Pancreas (tissue), 10 donors: Measurements from ENCODE around the gene ILKAP. TPM values are rescaled to one million over a fixed set of nuclear protein-coding genes. Genes with fewer than 3 reads are reported as not detected.

Experiments
- ATAC-seq, 4 donors: fragments of 200-7000 bp; cut with Tn5 transposase; one replicate each; pipeline versions ENCODE4 v1.8.0 to v1.9.1; 2020; ENCODE audit warnings: mild to moderate bottlenecking in 4 of 4, moderate library complexity in 4 of 4
- DNase-seq, 6 donors: peaks; one replicate each; pipeline ENCODE4 v3.0.0-alpha.2; 2020
- FAIRE-seq: peaks from 2 replicates; lab custom pipeline; 2012; peaks lifted over from hg19 to GRCh38; lab: Jason Lieb, UNC
- H3K27ac ChIP-seq, 4 donors: fragments of 200-600 bp; sonication (generic); 1 replicate in 3 of 4; 2 replicates in 1 of 4; pipeline versions ENCODE4 v1.5.0 to v1.8.0; 2020
- H3K27me3 ChIP-seq, 4 donors: fragments of 200-600 bp; one replicate each; pipeline ENCODE4 v1.8.0; 2021
- H3K36me3 ChIP-seq, 3 donors: fragments of 200-600 bp; sonication (generic) in 1 of 3; one replicate each; pipeline versions ENCODE4 v1.5.0 to v1.8.0; 2020 to 2021
- H3K4me1 ChIP-seq, 3 donors: fragments of 200-600 bp; one replicate each; pipeline ENCODE4 v1.8.0; 2021
- H3K4me3 ChIP-seq, 4 donors: fragments of 200-600 bp; sonication (generic) in 2 of 4; one replicate each; pipeline versions ENCODE4 v1.5.0 to v1.8.0; 2020 to 2021
- H3K9me3 ChIP-seq, 4 donors: fragments of 200-600 bp; one replicate each; pipeline ENCODE4 v1.8.0; 2021
- WGBS, 2 donors: extraction: QIAGEN DNeasy Blood & Tissue Kit; methylation state at CpG; one replicate each; pipeline ENCODE4 v1.1.7; 2013; 5-methylcytosine and 5-hydroxymethylcytosine counted together
- intact Hi-C, 3 donors: fragments of 100-400 bp; cut with DNase I; formaldehyde crosslinking; loops; one replicate each; pipeline versions ENCODE4 v1.11.1 to v1.14.2; 2022
- polyA plus RNA-seq, 2 donors: library from polyadenylated mRNA; stranded (reverse); fragments of 200-250 nt; gene quantifications; one replicate each; pipeline ENCODE4 v1.2.3, GENCODE V29; 2013
- total RNA-seq, 6 donors: library from RNA; stranded (reverse); fragmentation: NEBNext Ultra II Directional in 4 of 6; extraction: Animal tissue kit (Norgen Biotek cat#: 25700) in 4 of 6; gene quantifications; one replicate each; pipeline versions ENCODE4 v1.2.1 to v1.2.4, GENCODE V29; 2021 to 2023
- TF ChIP-seq, protein P1 (sequence below), 4 donors: fragments of 200-600 bp; sonication (generic) in 3 of 4; IDR thresholded peaks; one replicate each; pipeline versions ENCODE4 v1.5.0 to v1.8.0; 2021; ENCODE audit warnings: antibody characterized with exemption in 4 of 4
- donor health status: healthy with polysubstance abuse.
- donor health status: DM: no; HTN: no; CAD: no; lungs with moderate emphysema.
- donor health status: DM: no; HTN: no; CAD: no.
- donor health status: control.
- donor health status: control.
- donor health status: Bipolar disorder and iron deficiency.
- donor health status: DM: yes; HTN: yes; CAD: no.
- donor health status: DM: no; HTN: no; CAD: no.
- donor health status: DM: no; HTN: no; CAD: no.
- donor health status: DM: yes; HTN: yes; CAD: no.

ILKAP gene
- total and polyA plus RNA-seq, 8 donors = 14.0 to 91.6 (median 21.5) TPM

DNA sequence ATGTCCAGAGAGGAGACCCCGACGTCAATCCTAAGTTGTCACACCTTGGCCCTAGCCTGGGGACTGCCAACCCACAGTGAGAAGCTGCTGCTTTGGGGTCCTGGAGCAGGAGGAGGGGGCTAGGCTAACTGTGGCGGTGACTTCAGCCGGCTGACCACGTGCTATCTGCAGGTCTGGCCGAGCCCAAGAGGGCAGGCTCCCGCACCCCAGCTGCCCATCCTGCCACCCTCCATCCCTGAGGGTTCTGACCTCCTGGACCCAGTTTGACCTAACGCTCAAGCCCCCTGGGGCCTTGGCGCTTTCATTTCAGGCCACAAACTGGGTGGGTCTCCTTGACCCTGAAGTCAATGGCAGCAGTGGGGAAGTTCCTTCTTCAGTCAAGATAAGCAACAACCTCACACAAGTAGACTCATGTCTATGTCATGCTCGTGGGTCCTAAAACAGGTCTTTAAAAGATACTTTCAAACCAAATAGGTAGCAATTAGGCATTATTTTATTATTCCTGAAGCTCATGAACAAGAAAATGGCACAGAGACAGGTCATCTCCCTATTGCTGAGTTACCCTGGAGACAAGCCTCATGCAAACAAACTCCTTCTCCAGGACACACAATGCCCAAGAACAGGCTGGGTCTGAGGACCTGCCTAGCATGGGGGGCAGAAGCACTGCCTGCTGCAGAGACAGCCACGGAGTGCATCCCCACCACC is 34.1 kb upstream of the ILKAP start:
- ATAC-seq = no peak
- Histone ChIP-seq H3K9me3 (no peaks in the 10 kb centered on the region), H3K27ac (no peak overlapping the region), H3K4me1 (peaks cover 10 to 22% (median 15%) of the 10 kb centered on the region in 3 donors), H3K4me3 (no peak overlapping the region), H3K36me3 (no peaks in the 10 kb centered on the region), H3K27me3 (no peaks in the 10 kb centered on the region)
- no peak for DNase-seq
- WGBS, 2 donors = 86 to 92% methylated on average over 11 of the region's 11 CpGs
- no peak for FAIRE-seq
- intact Hi-C loops = no loop called here
- TF ChIP-seq, protein P1, sequence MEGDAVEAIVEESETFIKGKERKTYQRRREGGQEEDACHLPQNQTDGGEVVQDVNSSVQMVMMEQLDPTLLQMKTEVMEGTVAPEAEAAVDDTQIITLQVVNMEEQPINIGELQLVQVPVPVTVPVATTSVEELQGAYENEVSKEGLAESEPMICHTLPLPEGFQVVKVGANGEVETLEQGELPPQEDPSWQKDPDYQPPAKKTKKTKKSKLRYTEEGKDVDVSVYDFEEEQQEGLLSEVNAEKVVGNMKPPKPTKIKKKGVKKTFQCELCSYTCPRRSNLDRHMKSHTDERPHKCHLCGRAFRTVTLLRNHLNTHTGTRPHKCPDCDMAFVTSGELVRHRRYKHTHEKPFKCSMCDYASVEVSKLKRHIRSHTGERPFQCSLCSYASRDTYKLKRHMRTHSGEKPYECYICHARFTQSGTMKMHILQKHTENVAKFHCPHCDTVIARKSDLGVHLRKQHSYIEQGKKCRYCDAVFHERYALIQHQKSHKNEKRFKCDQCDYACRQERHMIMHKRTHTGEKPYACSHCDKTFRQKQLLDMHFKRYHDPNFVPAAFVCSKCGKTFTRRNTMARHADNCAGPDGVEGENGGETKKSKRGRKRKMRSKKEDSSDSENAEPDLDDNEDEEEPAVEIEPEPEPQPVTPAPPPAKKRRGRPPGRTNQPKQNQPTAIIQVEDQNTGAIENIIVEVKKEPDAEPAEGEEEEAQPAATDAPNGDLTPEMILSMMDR (IDR thresholded peaks at IDR 0.05) = no peak

DNA sequence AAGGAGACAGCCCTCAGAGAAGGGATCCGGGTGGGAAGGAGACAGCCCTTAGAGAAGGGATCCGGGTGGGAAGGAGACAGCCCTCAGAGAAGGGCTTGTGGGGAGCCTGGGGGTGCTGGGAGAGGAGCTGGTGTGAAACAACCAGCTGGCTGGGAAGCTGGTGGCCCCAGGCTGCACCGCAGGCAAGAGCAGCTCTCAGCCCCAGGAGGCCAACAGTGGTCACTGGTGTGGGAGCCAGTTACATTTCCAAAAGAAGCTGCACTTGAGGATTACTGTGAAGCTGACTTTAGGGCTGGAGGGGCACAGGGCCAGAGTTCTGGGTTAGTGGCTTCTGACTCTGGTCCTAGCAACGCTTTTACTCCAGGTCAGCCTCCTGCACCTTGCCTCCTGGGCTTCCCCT is 33.1 kb upstream of the ILKAP start:
- TF ChIP-seq, protein P1 (IDR thresholded peaks at IDR 0.05) = no peak

DNA sequence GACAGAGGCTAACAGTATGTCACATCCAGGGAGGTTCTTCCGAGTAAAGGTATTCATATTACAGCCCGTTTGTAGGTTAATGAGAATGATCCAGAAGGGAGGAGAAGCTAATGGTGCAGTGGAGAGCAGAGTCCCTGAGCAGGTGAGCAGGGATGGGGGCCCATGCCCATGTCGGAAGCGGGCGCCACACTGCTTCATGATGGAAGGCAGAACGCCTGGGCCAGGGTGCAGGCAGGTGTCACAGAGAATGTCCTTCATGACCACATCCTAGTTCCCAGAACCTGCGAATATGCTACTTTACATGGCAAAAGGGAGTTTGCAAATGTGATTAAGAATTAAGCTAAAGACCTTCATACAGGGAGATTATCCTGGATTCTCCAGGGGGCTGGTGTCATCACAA is 32.4 kb upstream of the ILKAP start:
- Histone ChIP-seq H3K4me3 (no peak overlapping the region), H3K9me3 (no peaks in the 10 kb centered on the region), H3K27ac (no peak overlapping the region), H3K4me1 (peaks cover under 1 to 6% (median 4%) of the 10 kb centered on the region in 3 donors), H3K27me3 (no peaks in the 10 kb centered on the region), H3K36me3 (no peaks in the 10 kb centered on the region)
- ATAC-seq (no peak), DNase-seq (no peak), FAIRE-seq (no peak)
- WGBS, 2 donors = 81 to 93% methylated on average over 7 of the region's 7 CpGs
- TF ChIP-seq, protein P1 (IDR thresholded peaks at IDR 0.05) = no peak
- intact Hi-C loops = no loop called here

More for the DNA sequence above, 33.1 kb upstream of the ILKAP start:
- Histone ChIP-seq H3K9me3 (no peaks in the 10 kb centered on the region), H3K4me1 (peaks cover 6 to 13% (median 11%) of the 10 kb centered on the region in 3 donors), H3K36me3 (no peaks in the 10 kb centered on the region), H3K4me3 (no peak overlapping the region), H3K27ac (no peak overlapping the region), H3K27me3 (no peaks in the 10 kb centered on the region)
- FAIRE-seq = no peak
- intact Hi-C loops = no loop called here
- 72 to 79% methylated on average over 4 of the region's 4 CpGs for WGBS, 2 donors
- ATAC-seq = no peak
- no peak for DNase-seq

DNA sequence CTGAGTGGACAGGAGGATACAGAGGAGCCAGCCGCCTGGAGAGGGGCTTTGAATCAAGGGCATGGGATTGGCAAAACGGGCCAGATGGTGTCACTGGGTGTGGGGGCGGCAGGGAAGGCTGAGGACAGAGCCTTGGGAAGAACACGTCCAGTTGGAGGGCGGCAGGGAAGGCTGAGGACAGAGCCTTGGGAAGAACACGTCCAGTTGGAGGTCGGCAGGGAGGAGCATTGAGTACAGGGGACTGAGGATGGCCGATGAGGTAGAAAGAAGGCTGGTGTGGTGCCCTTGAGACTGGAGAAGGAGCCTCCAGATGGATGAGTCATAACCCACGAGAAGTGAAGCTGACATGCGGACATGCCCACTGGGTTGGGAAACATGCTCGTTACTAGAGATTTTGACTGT is 31.8 kb upstream of the ILKAP start:
- Histone ChIP-seq H3K36me3 (no peaks in the 10 kb centered on the region), H3K4me3 (no peak overlapping the region), H3K27ac (no peak overlapping the region), H3K27me3 (no peaks in the 10 kb centered on the region), H3K9me3 (no peaks in the 10 kb centered on the region), H3K4me1 (peaks cover 0 to 5% (median 3%) of the 10 kb centered on the region in 3 donors)
- TF ChIP-seq, protein P1 (IDR thresholded peaks at IDR 0.05) = no peak
- intact Hi-C loops = no loop called here
- ATAC-seq (no peak), DNase-seq (no peak), FAIRE-seq (no peak)
- WGBS, 2 donors = 70 to 81% methylated on average over 11 of the region's 11 CpGs

DNA sequence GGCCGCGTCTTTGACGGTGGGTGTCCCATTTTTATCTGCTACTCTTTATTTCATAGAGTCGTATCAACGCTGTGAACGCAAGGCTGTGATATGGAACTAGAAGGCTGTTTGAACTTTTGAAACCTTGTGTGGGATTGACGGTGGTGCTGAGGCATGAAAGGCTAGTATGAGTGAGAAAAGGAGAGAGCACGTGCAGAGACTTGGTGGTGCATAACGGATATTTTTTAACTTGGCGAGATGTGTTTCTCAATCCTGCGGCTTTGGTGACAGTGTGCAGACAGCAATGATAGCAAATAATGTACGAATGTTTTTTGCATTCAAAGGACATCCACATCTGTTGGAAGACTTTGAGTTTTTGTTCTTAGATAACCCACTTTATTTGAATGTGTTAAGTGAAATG is 30.1 kb upstream of the ILKAP start:
- WGBS, 2 donors = 73 to 82% methylated on average over 12 of the region's 12 CpGs
- Histone ChIP-seq H3K9me3 (no peaks in the 10 kb centered on the region), H3K4me1 (peaks cover 0 to 5% (median 0%) of the 10 kb centered on the region in 3 donors), H3K27me3 (no peaks in the 10 kb centered on the region), H3K4me3 (no peak overlapping the region), H3K36me3 (no peaks in the 10 kb centered on the region), H3K27ac (no peak overlapping the region)
- ATAC-seq = no peak
- FAIRE-seq = no peak
- TF ChIP-seq, protein P1 (IDR thresholded peaks at IDR 0.05) = no peak
- intact Hi-C loops = no loop called here
- no peak for DNase-seq
